GDM1 (cell line): ENCODE measurements around the gene SDHAF2.
"Not testable (repeated sequence)": the region's sequence is repeated elsewhere in the genome, so short reads cannot be mapped to it uniquely, and the experiment has no call there.

Experiments
- DNase-seq: peaks from one replicate; lab custom pipeline; 2025; lab: John Stamatoyannopoulos, UW

The SDHAF2 gene

GRCh38 chr11:61429691-61430582 lies at the start of gene SDHAF2, which contains the start of gene CPSF7:
Gene SDHAF2 (plus strand): TSS chr11:61430124. CDS start chr11:61430147, 23 bp downstream.
Gene CPSF7 (minus strand): TSS chr11:61429975. CDS start chr11:61429235, 740 bp downstream.
- peak; percentile 94 for DNase-seq

GRCh38 chr11:61380884-61381283 lies 49.0 kb upstream of the SDHAF2 start:
- no peak for DNase-seq

- DNase-seq, result not testable (repeated sequence)
These were observed 46.1 kb upstream of the SDHAF2 start for GRCh38 chr11:61383859-61384258.

- DNase-seq, result no peak
These were observed 45.4 kb upstream of the SDHAF2 start for GRCh38 chr11:61384271-61385242.

GRCh38 chr11:61390161-61390560 lies 39.8 kb upstream of the SDHAF2 start:
- no peak for DNase-seq

- DNase-seq, result no peak
These were observed 36.8 kb upstream of the SDHAF2 start for GRCh38 chr11:61392981-61393595.

GRCh38 chr11:61401173-61401572 lies 28.8 kb upstream of the SDHAF2 start:
- DNase-seq, result no peak

GRCh38 chr11:61401573-61401972 lies 28.4 kb upstream of the SDHAF2 start:
- no peak for DNase-seq

GRCh38 chr11:61403658-61404057 lies 26.3 kb upstream of the SDHAF2 start:
- DNase-seq, result no peak

- DNase-seq, result no peak
These were observed 25.8 kb upstream of the SDHAF2 start for GRCh38 chr11:61404103-61404502.

- DNase-seq, result no peak
These were observed 25.3 kb upstream of the SDHAF2 start for GRCh38 chr11:61404641-61405040.

GRCh38 chr11:61406067-61406466 lies 23.9 kb upstream of the SDHAF2 start:
- DNase-seq, result no peak

- no peak for DNase-seq
These were observed 22.8 kb upstream of the SDHAF2 start for GRCh38 chr11:61406991-61407728.

GRCh38 chr11:61411589-61411988 lies 18.3 kb upstream of the SDHAF2 start:
- DNase-seq, result no peak

GRCh38 chr11:61413496-61413895 lies 16.4 kb upstream of the SDHAF2 start:
- DNase-seq, result no peak

- DNase-seq, result no peak
These were observed 15.4 kb upstream of the SDHAF2 start for GRCh38 chr11:61414547-61414946.

GRCh38 chr11:61415381-61415780 lies 14.5 kb upstream of the SDHAF2 start:
- DNase-seq, result no peak

- no peak for DNase-seq
These were observed 13.0 kb upstream of the SDHAF2 start for GRCh38 chr11:61416941-61417340.

- no peak for DNase-seq
These were observed 12.3 kb upstream of the SDHAF2 start for GRCh38 chr11:61417670-61418069.

GRCh38 chr11:61418136-61418535 lies 11.8 kb upstream of the SDHAF2 start:
- no peak for DNase-seq

- no peak for DNase-seq
These were observed 7.7 kb upstream of the SDHAF2 start for GRCh38 chr11:61422226-61422625.
